B cell (primary cell): ENCODE data around the gene CRY1. TPM values are rescaled to one million over a fixed set of nuclear protein-coding genes. Genes with fewer than 3 reads are reported as not detected.

Experiments
- ATAC-seq: fragments of 200-7000 bp; cut with Tn5 transposase; one replicate; pipeline ENCODE4 v1.10.0; 2021; ENCODE audit warnings: low read depth, mild to moderate bottlenecking, moderate number of reproducible peaks, moderate library complexity
- CTCF ChIA-PET: fragments of 350-600 bp; sonication (Branson Sonifier 250); formaldehyde crosslinking; loops from one replicate; lab custom pipeline; 2021; ENCODE audit warnings: antibody characterized with exemption, inconsistent platforms; lab: Charles Lee
- POLR2A ChIA-PET: fragments of 350-600 bp; sonication (Branson Sonifier 250); formaldehyde crosslinking; loops from one replicate; lab custom pipeline; 2021; ENCODE audit warnings: antibody characterized with exemption; lab: Charles Lee
- DNase-seq: peaks from one replicate; pipeline ENCODE4 v3.0.0; 2013
- H2AFZ ChIP-seq: 2 replicates; pipeline ENCODE4 v1.6.1; 2012; ENCODE audit warnings: mild to moderate bottlenecking, low read depth, low read length; ENCODE audit not compliant: insufficient read depth, poor library complexity, severe bottlenecking
- H3K27ac ChIP-seq, 2 donors: 1 replicate in 1 of 2; 2 replicates in 1 of 2; pipeline ENCODE4 v1.5.1; 2012 to 2013; ENCODE audit warnings: low read length in 2 of 2, mild to moderate bottlenecking in 2 of 2, moderate library complexity in 1 of 2
- H3K27me3 ChIP-seq, 4 experiments: fragments of 200-600 bp in 1 of 4; sonication (generic) in 1 of 4; replicated peaks in 1 of 4; 1 replicate in 2 of 4; 2 replicates in 2 of 4; pipeline versions ENCODE4 v1.6.1 to v1.7.0; 2013 to 2016; ENCODE audit warnings: low read length in 3 of 4, mild to moderate bottlenecking in 2 of 4, mixed read lengths in 1 of 4, moderate library complexity in 1 of 4; ENCODE audit not compliant: insufficient read depth in 4 of 4, control insufficient read depth in 3 of 4; ENCODE audit errors: control extremely low read depth in 1 of 4
- H3K36me3 ChIP-seq, 2 experiments: replicated peaks in 1 of 2; 1 replicate in 1 of 2; 2 replicates in 1 of 2; pipeline versions ENCODE4 v1.6.1 to v1.7.1; 2013; ENCODE audit warnings: low read length in 1 of 2; ENCODE audit not compliant: insufficient read depth in 2 of 2, control insufficient read depth in 1 of 2; ENCODE audit errors: control extremely low read depth in 1 of 2, extremely low read depth in 1 of 2
- H3K4me1 ChIP-seq, 2 donors: fragments of 200-600 bp in 1 of 2; sonication (generic) in 1 of 2; 1 replicate in 1 of 2; 2 replicates in 1 of 2; pipeline versions ENCODE4 v1.5.1 to v1.6.1; 2013 to 2017; ENCODE audit warnings: low read length in 2 of 2; ENCODE audit not compliant: control insufficient read depth in 2 of 2, insufficient read depth in 2 of 2
- H3K4me2 ChIP-seq: replicated peaks from 2 replicates; pipeline ENCODE3; 2012; ENCODE audit warnings: mild to moderate bottlenecking, low read depth, low read length; ENCODE audit not compliant: poor library complexity, severe bottlenecking
- H3K4me3 ChIP-seq, 5 experiments: fragments of 200-600 bp in 1 of 5; sonication (generic) in 1 of 5; 1 replicate in 3 of 5; 2 replicates in 2 of 5; pipeline versions ENCODE4 v1.5.1 to v1.7.0; 2011 to 2016; ENCODE audit warnings: low read length in 4 of 5, mild to moderate bottlenecking in 4 of 5, low read depth in 2 of 5, control low read depth in 1 of 5, moderate library complexity in 1 of 5; ENCODE audit not compliant: insufficient read depth in 1 of 5; ENCODE audit errors: control extremely low read depth in 1 of 5, extremely low read depth in 1 of 5
- H3K79me2 ChIP-seq: fragments of 200-600 bp; sonication (generic); one replicate; pipeline ENCODE4 v1.6.0; 2016; ENCODE audit warnings: low read length; ENCODE audit not compliant: control insufficient read depth, insufficient read depth
- H3K9ac ChIP-seq: fragments of 200-600 bp; sonication (generic); 2 replicates; pipeline ENCODE4 v1.6.1; 2017; ENCODE audit warnings: mild to moderate bottlenecking, low read length, moderate library complexity
- H3K9me3 ChIP-seq, 3 donors: one replicate each; pipeline versions ENCODE4 v1.6.1 to v1.7.1; 2013; ENCODE audit warnings: low read length in 2 of 3; ENCODE audit not compliant: control insufficient read depth in 2 of 3, insufficient read depth in 1 of 3; ENCODE audit errors: control extremely low read depth in 1 of 3
- H4K20me1 ChIP-seq: 2 replicates; pipeline ENCODE4 v1.6.0; 2012; ENCODE audit warnings: mild to moderate bottlenecking, low read length; ENCODE audit not compliant: insufficient read depth, control insufficient read depth, poor library complexity, severe bottlenecking
- H3K27ac Mint-ChIP-seq: one replicate; pipeline ENCODE4 v1.8.0; 2021; ENCODE audit warnings: mixed read lengths
- H3K27me3 Mint-ChIP-seq: one replicate; pipeline ENCODE4 v1.8.0; 2021; ENCODE audit warnings: mixed read lengths
- H3K4me1 Mint-ChIP-seq: one replicate; pipeline ENCODE4 v1.8.0; 2021; ENCODE audit warnings: mixed read lengths
- H3K4me3 Mint-ChIP-seq: one replicate; pipeline ENCODE4 v1.8.0; 2021; ENCODE audit warnings: mixed read lengths
- H3K9me3 Mint-ChIP-seq: one replicate; pipeline ENCODE4 v1.8.0; 2022; ENCODE audit warnings: mixed read lengths; ENCODE audit not compliant: insufficient read depth
- EZH2 ChIP-seq: IDR thresholded peaks from 2 replicates; pipeline ENCODE4 v1.6.1; 2012; ENCODE audit warnings: borderline replicate concordance, low read depth, mild to moderate bottlenecking, moderate library complexity, low read length; ENCODE audit not compliant: insufficient read depth, poor library complexity, severe bottlenecking
- WGBS: methylation state at CpG from one replicate; pipeline ENCODE4 v1.1.5; 2013; ENCODE audit warnings: missing lambda C conversion rate; ENCODE audit not compliant: insufficient coverage; 5-methylcytosine and 5-hydroxymethylcytosine counted together
- intact Hi-C: fragments of 100-400 bp; cut with micrococcal nuclease; formaldehyde crosslinking; loops from one replicate; pipeline ENCODE4 v1.10.0; 2022
- polyA plus RNA-seq: library from polyadenylated mRNA; depleted of rRNA; stranded (reverse); fragments of >200 nt; gene quantifications from 2 replicates; pipeline ENCODE4 v1.2.3, GENCODE V29; 2012
- total RNA-seq, 2 donors: library from RNA; stranded (reverse); fragments of 120-200 nt in 1 of 2; gene quantifications; 1 replicate in 1 of 2; 2 replicates in 1 of 2; pipeline versions ENCODE4 v1.2.3 to v1.2.4, GENCODE V29; 2013 to 2022
- TF ChIP-seq, protein P1 (sequence below): fragments of 200-600 bp; IDR thresholded peaks from one replicate; pipeline ENCODE4 v1.8.0; 2022; ENCODE audit warnings: antibody characterized with exemption, mild to moderate bottlenecking

Gene CRY1
- total and polyA plus RNA-seq, 2 donors (not counting 1 experiment from before 2014, with no cell fraction given), result 2.4 to 8.8 TPM

DNA sequence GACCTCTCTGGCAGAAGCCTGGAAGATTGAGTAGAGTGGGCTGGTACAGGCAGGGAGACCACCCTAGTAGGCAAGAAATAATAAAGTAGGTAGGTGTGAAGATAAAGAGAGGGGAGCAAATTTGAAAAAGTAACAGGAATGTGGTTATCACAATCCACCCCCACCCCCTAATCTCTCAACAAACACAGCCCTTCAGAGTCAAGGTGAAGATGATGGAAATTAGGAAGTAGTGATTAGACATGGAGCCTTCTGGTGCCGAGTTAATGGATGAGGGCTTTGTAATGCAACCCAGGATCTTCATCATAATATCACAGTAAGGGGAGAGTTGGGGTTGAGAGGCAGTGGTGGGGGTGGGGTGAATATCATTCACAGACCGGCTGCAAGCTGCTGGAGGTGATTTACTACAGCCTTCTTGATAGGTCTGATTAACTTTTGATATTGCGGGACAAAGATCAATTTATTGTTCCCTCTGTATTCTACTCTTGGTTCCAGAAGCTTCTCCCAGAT lies 29.2 kb upstream of the CRY1 start:
- CTCF ChIA-PET, result interaction anchor here (1.1 kb wide), 1 partner anchor 9 kb away, joined by 4 read pairs; no protein-coding TSS in a partner anchor
- H3K27ac Mint-ChIP-seq, result no peak overlapping the region
- POLR2A ChIA-PET, result no interaction called here

DNA sequence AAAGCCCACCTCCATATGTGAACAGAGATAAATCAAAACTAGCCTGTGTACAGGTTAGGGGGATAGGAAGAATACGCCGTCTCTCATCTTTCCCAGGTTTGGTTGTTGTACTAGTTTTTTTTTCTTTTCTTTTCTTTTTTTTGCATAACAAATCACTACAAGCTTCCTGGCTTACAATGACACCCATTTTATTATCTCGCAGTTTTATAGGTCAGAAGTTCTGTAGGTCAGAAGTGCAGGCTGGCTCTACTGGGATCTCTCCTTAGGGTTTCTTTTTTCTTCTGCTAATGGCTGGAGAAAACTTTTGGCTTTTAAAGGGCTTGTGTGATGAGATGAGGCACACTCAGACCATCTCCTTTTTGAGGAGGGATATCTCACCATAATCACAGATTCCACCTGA lies 25.7 kb upstream of the CRY1 start:
- no peaks in the 10 kb centered on the region for H3K9me3 Mint-ChIP-seq
- TF ChIP-seq, protein P1, sequence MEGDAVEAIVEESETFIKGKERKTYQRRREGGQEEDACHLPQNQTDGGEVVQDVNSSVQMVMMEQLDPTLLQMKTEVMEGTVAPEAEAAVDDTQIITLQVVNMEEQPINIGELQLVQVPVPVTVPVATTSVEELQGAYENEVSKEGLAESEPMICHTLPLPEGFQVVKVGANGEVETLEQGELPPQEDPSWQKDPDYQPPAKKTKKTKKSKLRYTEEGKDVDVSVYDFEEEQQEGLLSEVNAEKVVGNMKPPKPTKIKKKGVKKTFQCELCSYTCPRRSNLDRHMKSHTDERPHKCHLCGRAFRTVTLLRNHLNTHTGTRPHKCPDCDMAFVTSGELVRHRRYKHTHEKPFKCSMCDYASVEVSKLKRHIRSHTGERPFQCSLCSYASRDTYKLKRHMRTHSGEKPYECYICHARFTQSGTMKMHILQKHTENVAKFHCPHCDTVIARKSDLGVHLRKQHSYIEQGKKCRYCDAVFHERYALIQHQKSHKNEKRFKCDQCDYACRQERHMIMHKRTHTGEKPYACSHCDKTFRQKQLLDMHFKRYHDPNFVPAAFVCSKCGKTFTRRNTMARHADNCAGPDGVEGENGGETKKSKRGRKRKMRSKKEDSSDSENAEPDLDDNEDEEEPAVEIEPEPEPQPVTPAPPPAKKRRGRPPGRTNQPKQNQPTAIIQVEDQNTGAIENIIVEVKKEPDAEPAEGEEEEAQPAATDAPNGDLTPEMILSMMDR, result no peak
- no peak for TF ChIP-seq EZH2
- H3K9me3 ChIP-seq, result no peaks in the 10 kb centered on the region
- no peak overlapping the region for H3K27ac ChIP-seq
- H3K4me3 Mint-ChIP-seq, result no peak overlapping the region
- peaks cover 0 to 16% (median 10%) of the 10 kb centered on the region in 4 experiments for H3K27me3 ChIP-seq
- H3K4me1 ChIP-seq, result peaks cover 8 to 11% of the 10 kb centered on the region in 2 donors
- no CpG with 5 or more reads among the region's 3 CpGs for WGBS
- H3K4me2 ChIP-seq, result no peak overlapping the region
- no peak overlapping the region for H2AFZ ChIP-seq
- peaks cover 10% of the 10 kb centered on the region for H3K4me1 Mint-ChIP-seq
- DNase-seq (no peak), ATAC-seq (no peak)
- H3K36me3 ChIP-seq, result no peaks in the 10 kb centered on the region
- no peaks in the 10 kb centered on the region for H4K20me1 ChIP-seq
- H3K79me2 ChIP-seq, result no peaks in the 10 kb centered on the region
- intact Hi-C loops, result no loop called here
- no peak overlapping the region for H3K27ac Mint-ChIP-seq
- H3K4me3 ChIP-seq, result no peak overlapping the region
- ChIA-PET CTCF (interaction anchor here (1.4 kb wide), 1 partner anchor 14 kb away, joined by 3 read pairs; no protein-coding TSS in a partner anchor), POLR2A (no interaction called here)
- H3K27me3 Mint-ChIP-seq, result peaks cover 46% of the 10 kb centered on the region
- H3K9ac ChIP-seq, result no peak overlapping the region

More for the DNA sequence above, 29.2 kb upstream of the CRY1 start:
- H3K36me3 ChIP-seq, result no peaks in the 10 kb centered on the region
- peaks cover 42% of the 10 kb centered on the region for H3K27me3 Mint-ChIP-seq
- no peak for TF ChIP-seq EZH2
- TF ChIP-seq, protein P1, result no peak
- no peak for DNase-seq
- no peaks in the 10 kb centered on the region for H3K9me3 ChIP-seq
- H3K79me2 ChIP-seq, result no peaks in the 10 kb centered on the region
- no CpG with 5 or more reads among the region's 3 CpGs for WGBS
- H3K4me3 ChIP-seq, result no peak overlapping the region
- no peaks in the 10 kb centered on the region for H3K4me1 ChIP-seq
- H2AFZ ChIP-seq, result no peak overlapping the region
- H3K4me1 Mint-ChIP-seq, result no peaks in the 10 kb centered on the region
- no peak overlapping the region for H3K4me2 ChIP-seq
- no peak for ATAC-seq
- no peaks in the 10 kb centered on the region for H4K20me1 ChIP-seq
- H3K27ac ChIP-seq, result no peak overlapping the region
- no peak overlapping the region for H3K9ac ChIP-seq
- no peak overlapping the region for H3K4me3 Mint-ChIP-seq
- peaks cover 0 to 16% (median 10%) of the 10 kb centered on the region in 4 experiments for H3K27me3 ChIP-seq
- intact Hi-C loops, result no loop called here
- H3K9me3 Mint-ChIP-seq, result no peaks in the 10 kb centered on the region
